Activated T-cell treated with anti-CD3 and anti-CD28 coated beads for 1 hour (primary cell): ENCODE data around the gene RAP1A.

Experiments
- DNase-seq: peaks from one replicate; pipeline ENCODE4 v3.0.0-alpha.2; 2020; ENCODE audit warnings: low read depth

RAP1A gene

DNA sequence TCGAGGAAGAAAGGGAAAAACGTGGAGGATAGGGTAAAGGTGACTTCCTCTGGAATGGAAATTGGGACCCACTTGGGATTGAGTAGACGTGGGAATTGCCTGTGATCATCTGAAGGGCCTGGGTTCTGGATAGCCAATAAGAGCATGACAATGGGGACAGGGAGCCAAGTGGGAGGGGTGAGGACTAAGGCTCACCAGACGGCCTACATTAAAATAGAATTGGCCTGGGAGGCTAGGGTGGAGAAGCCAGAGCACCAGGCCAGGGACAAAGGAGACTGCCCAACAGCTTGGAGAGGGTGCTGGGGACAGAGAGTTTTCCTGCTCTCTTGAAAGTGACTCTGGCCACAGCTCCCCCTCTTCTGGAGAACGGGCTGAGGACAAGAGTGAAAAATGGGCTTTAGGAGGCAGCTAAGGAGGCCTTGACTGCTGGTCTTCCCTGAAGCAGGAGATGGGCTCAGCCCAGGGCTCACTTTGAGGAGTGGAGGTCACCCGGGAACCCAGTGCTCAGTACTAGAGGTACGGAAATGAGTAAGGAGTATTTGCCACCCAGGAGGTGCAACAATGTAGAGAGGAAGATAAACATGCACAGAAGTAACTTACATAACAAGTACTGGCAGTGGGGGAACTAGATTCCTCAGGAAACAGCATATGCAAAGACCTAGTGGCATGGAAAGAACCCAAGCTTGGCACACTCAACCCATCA lies 100.8 kb downstream of the RAP1A start:
- DNase-seq: no peak

DNA sequence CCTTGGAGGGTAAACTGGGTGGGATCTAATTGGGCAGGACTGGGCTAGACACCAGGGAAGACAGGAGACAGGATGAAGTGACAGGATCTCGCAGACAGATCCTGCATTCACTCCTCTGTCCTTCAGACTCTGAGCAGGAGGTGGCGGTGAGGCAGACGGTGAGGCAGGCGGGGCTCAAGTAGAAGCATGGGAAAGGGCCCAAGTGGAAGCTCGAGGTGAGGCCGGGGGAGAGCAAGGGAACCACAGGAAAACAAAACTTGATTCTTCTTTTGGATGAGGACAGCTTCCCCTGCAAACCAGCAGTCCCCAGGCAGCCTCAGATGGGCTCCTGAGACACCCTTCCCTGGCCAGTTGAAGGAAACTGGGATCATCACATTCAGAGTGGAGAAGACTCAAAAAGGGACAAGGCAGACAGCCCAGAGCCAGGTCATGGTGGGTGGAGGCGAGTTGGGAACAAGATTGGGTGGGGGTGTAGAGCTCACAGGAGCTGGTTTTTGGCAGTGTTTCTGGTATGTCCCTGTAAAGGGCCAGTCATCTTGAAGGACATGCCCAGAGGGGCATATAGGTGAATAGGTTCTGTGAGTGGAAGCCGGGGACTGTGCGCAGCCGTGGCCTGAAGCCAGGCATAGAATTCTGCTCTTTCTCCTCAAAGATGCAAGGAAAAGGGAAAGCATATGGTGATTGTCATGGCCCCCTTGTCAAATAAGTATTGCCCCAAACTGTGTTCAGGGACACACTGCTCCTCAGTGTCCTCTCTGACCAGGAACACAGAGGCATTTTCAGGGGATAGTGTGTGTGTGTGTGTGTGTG lies 101.6 kb downstream of the RAP1A start:
- DNase-seq: no peak

DNA sequence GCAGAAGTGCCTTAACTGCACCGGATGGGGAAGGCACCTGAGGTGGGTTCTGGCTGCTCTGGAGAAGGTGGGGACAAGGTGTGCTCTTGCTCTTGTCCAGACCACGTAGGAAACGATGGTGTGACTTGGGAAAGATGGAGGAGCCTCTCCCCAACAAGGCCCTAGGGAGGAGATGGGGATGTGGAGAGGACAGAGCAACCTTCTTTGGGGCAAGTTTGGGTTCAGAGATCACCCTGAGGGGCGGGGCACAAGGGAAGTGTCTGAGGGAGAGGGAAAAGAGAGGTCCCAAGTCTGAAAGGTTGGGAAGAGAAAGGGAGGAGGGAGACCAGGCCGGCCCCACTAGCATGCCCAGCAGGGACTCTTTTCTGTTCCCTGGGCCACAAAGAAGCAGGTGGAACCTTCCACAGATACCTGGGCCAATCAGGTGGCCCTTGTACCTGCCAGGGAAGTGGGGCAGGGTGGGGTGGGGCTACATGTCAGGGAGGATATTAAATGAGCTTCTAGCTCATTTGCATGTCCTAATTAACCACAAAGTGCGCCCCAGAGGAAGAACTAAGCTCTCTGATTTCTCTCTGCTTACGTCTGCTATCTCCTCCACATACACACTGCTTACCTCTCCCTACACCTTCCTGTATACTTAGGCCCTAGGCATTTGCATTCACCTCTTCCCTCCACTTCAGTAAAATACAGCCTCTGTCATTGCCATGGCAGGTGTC lies 103.7 kb downstream of the RAP1A start:
- no peak for DNase-seq

DNA sequence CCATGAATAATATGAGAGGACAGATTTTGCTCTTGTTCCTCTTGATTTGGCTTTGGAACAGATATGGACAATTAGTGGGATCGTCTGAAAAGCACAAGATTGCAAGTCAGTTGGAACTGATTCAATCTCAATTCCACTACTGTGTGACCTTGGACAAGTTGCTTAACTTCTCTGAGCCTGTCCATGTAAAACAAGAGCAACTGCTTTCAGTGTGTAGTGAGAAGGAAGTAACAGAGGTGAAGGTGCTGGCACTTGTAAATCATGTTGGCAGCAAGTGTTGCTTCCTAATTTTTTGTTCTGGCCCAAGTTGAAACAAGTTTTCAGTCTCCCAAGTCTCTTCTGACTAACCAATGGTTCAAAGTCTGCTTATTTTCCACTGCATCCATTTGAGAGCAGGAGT lies 104.3 kb downstream of the RAP1A start:
- no peak for DNase-seq

DNA sequence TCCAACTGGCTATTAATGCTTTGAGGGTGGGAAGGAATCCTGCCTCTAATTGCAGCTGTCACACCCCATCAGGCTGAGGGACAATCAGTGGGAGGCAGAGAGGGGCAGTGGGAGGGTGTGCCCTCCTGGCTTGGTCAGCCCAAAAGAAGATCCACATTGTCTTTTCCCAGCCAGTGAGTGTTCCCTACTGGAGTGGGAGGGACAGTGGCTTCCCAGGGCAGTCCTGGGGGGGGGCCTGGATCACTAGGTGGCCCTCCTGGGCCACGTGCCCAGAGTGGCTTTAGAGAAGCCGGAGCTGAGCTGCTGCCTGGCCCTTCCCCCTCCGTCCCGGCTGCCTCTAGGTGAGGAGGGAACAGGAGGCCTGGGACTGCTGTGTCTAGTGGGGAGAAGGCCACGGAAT lies 105.6 kb downstream of the RAP1A start:
- no peak for DNase-seq

DNA sequence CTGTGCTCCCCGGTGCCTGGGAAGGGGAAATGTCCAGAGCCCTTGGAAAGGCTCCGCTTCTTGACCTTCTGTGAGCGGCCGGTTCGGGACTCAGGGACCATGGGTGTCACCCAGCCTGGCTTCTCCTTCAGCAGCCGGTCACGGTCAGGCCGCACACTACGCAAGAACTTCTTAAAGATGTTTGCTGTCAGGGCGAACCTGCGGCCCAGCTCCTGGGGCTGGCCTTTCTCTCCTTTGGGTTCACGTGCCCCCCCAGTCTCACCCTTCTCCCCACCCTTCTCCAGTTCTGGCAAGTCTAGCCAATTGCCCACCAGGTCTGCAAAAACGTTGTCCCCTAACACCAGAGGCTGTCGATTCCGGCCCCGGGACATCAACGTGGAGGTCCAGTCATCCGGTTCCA lies 107.5 kb downstream of the RAP1A start:
- no peak for DNase-seq

DNA sequence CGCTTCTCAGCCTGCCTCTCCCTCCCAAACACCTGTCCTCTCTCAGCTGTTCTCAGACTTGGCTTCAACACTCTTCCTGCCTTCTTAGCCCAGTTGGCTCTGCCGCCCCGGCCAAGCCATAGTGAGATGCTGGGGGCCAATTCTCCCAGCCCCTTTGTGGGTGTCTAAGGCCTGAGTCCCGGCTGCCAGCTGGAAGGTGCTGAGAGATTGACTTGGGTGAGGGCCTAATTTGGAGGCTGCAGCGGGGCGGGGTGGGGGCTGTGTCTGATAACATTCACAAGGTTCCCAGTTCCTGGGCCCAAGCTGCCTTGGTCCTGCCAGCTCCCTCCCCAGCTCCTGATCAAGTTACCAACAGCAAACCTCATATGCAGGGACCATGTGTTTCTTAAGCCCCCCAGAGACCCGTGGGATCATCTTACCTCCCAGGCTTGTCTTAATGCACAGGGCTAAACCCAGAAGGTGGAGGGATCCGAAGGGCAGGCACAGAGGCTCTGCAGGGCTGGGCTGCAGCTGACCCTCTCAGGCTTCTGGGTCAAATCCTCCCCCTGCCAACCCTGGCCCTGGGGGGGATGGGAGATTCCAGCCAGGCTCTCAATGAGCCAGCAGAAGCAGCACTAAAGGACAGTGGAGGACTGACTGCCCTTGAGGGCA lies 109.8 kb downstream of the RAP1A start:
- no peak for DNase-seq

DNA sequence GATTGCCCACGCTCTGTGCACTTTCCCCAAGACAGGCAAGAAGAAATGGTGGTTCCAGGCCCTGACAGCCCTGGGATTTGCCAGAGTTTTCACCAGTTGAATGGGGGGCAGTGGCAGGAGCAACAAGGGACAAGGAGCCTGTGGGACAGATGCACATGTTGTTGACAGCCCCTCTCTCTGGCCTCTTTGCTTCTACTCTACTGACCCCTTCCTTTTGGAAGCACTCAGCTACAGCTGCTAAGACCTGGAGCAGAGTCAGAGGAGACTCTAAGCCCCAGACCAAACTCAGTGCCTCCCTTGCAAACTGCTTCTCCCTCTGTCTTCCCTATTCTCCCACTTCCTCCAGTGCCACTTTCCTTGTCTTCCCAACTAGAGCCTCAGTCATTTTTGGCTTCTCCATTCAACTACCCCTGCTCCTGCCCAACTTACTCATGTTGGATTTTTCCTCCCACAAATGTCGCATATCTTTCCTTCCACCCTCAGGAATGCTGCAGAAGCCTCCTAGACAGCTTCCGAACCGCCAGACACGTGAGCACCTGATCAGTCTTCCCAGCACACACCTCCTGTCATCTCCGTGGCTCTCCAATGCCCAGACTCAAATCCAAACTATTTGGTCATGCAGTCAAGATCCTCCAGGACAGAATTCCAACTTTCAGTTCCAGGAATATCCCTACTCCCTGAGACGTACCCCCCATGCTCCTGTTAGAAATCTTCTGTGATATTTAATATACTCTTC lies 110.5 kb downstream of the RAP1A start:
- no peak for DNase-seq

DNA sequence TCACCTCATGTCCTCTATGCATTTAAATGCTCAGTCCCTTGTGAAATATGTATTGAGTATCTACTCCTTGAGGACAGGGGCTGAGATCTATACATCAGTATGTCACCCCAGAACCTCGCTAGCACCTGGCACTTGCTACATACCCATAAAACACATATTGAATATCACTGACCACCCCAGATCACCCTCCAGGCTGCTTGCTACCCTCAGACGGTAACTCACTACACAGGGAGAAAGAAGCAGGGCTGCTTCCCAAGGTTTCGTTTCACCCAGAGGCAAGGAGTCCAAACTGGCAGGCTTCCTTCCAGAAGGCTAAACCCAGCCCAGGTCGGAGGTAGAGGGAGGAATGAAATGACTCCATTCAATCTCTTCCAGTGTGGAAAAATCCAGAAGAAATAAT lies 111.1 kb downstream of the RAP1A start:
- no peak for DNase-seq

DNA sequence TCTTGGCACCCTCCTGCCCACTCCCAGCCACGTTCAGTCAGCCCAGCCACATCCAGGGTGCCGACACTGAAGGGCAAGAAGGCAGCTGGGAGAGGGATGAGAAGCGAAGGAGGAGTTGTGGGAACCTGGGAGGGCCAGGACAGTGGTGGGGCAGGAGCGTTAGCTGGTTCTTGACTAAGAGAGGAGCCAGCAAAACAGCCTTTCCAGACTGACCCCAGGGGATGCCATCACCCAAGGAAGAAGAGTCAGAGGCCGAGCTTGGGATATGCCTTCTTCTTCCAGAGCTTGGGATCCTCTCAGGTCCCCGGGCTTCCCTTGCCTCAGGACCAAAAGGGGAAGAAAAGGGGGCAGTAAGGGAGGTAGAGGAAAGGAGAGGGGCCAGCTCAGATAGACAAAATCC lies 112.4 kb downstream of the RAP1A start:
- DNase-seq: no peak

DNA sequence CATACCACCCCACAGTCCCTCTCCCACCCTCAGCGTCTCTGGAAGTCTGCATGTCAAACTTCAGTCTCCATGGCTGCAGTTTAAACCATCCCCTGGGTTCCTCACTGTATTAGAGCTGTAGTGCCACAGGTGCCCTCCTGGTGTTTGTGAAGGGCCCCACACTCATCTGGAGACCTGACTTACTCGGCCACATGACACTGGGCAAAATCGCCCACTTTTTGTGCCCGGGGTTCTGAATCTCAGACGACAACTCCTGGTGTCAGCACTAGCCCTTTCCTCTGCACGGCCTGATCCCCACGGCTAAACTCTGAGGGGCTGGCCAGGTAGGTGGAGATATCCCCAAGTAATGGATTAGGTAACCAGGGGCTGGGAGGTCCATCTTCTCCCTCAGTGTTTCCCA lies 113.1 kb downstream of the RAP1A start:
- DNase-seq: no peak

DNA sequence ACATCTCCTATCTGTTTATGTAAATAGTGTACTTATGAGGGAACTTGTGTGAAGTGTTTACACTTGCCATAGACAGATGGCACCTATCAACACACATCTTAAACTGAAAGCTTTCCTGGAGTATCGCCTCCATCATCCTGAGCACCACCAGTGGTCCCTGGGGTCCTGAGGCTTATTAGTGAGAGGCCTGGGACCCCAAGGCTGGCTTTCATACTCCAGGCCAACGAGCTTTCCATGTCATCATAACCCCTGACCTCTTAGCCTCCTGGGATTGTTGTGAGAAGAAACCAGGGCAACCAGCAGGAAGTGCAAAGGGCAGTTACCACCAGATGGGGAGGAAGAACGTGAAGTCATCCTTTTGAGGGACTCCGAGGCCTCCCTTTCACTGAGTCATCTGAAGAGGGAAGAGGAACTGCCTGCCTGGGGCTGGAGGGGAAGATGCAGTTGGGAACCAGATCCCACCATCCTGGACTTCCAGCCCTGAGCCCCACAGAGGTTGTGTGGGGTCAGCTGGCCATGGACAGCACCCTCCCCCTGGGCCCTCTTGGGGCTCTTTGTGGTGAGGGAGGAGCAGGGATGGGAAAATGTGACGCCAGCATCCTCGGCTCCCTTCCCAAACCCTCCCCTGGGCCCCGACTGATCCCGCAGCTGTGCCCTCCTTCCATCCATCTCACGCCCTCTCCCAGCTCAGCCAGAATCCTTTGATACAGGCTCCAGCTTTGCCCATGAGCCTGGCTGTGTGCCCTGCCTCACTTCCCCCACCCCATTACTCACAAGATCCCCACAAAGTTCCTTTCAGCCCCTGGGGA lies 113.8 kb downstream of the RAP1A start:
- no peak for DNase-seq

DNA sequence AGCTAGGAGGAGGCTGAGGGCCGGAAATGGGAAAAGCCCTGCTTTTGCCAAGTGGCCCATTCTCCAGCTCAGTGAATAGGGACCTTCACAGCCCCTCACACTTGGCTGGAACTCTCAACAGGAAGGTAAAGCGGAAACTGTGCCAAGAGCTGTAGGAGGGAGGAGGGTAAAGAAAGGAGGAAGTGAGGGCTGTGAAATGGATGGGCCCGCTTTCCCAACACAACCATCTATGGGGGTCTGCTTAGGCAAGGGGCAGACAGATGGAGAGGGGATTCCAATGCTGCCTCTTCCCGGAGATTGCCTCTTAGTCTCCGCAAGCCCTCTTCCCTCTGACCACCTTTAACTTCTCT lies 114.4 kb downstream of the RAP1A start:
- no peak for DNase-seq

DNA sequence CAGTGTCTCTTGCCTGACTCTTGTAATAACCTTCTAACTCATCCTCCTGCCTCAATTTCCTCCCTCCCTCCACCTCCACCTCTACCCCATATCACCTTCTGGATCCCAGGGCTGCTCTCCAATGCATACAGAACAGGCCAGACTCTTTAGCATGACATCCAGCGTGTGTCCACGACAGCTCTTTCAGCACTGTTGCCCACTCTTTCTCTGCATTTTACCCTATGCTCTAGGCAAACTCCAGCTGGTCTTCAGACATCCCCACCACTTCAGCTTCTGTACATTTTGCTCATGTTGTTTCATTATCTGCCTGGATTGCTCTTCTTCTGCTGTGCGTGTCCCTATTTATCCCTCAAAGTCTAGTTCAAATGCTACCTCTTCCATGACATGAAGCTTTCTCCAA lies 114.8 kb downstream of the RAP1A start:
- DNase-seq: no peak

DNA sequence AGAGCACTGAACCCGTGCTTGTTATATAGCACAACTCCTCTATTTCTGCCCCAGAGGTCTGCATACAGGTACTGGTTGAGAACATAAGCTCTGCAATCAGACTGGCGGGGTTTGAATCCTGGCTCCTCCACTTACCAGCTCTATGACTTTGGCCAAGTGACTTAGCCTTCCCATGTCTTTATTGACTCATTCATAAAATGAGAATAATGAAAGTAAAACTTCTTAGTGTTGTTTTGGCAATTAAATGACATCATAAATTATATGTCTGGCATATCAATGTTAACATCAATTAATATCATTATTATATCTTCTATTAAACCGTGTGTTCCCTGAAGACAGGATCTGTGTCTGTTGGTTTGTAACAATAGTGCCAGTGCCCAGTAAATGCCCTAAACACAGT lies 115.3 kb downstream of the RAP1A start:
- DNase-seq: no peak

DNA sequence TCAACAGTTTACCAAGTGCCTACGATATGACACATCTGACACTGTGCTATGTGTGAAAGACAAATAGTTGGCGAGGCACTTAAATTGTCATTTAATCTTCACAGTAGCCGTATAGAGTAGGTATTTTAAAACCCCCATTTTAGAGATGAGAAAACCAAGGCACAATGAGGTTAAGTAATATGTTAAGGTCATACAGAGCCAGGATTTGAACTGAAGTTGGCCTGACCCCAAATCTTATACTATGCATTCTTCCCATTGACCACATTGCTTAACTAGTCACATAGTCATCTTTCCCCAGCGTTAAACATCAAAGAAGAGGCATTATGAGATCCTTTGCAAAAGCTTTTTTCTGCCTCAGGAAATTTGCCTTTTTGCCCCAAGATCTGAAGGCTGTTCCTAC lies 115.7 kb downstream of the RAP1A start:
- DNase-seq: no peak

DNA sequence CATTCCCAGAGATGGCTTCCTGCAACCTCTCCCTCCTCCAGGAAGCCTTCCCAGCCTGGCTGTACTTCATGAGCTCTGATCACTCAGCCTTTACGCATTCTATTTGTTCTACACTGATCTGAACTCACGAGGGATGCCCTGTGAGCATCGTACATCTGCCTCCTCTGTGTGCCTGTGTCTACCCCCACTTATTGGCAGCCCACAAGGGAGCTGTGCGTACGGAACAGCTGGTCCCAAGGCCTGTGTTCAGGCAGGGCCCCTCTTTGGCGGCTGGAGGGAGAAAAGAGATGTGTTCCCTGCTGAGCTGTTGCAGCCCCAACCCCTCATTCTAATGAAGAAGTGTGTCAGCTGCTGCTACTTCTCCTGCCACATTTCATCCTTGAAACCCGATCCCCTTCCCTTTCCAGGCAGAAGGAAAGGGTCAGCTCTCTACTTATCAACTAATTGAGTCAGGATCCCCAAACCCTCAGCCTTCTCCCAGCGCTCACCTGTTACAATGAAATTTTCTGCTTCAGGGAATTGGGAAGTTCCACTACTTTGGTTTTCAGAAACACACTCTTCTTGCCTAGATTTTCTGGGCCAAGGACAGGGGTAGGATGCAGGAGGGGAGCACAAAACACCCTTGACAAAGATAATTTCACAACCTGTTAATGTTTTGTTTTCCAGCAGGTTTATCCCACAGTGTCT lies 116.4 kb downstream of the RAP1A start:
- no peak for DNase-seq

DNA sequence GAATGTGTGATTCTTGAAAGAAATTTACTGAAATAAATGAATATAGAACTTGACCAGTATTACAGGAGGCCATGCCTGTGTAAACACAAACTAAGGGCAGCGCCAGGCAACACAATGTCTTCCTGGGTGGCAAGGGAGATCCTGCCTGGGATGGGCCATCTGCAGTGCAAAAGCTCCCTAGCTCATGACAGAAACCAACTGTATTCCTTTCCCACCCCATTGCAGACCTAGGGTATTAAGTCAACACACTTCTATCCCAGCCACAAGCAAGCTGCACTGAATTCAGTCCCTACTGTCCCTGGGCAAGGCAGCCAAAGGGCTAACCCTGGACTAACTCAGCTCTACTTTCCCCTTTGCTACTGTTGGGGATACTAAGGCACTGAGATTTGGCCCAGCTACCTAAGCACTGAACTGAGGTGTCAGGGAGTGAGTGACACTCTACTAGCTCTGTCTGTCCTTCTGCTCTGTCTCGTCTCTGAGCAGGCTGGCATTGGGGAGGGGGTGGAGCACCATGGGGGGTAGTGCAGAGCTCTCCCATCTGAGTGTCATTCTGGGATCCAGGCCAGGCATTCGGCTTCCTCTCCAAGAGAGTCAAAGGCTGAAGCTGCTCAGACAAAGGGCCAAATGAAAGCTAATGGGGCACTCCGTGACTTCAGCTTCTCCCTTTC lies 117.1 kb downstream of the RAP1A start:
- DNase-seq: no peak

DNA sequence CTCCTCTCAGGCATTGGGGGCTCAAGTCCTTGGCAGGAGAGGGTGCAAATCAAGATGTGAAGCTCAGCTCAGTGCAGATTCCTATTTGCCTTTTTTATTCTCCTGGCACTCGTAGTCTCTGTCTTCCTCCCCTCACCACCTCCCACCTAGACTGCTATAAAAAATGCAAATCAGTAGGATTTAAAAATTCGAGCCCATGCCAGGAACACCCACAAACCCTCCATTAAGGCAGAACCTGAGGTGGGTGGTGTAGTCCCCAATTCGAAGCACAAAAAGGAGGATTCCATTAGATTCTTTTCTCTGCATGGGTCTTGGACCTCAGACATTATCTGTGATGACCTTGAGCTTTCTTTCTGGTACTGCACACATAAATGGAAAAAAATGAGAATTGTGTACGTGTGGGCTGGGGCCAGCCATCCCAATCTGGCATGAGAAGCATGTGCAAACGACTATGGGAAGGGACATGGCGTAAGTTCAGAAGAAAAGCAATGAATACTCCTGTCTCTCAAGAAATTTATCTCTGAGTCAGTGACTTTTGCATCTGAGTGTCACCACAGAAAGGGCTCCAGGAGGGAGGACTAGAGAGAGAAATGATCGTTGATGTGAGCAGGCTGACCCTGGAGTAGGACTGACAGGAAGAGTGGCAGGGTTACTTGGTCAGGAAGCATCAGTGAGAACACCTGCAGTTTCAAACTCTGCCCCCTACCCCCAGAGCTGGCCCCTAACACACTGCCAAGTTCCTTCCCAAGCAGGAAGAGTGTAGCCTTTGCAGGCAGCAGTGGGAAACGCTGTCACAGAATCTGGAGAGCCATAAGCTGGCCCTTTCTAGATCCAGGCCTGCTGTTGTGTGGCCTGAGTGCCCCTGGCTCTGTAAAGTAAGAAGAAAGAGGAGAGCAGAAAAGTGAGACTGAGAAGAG lies 117.9 kb downstream of the RAP1A start:
- no peak for DNase-seq
